ENCODE data around the gene MICU2.

MICU2 gene, protein sequence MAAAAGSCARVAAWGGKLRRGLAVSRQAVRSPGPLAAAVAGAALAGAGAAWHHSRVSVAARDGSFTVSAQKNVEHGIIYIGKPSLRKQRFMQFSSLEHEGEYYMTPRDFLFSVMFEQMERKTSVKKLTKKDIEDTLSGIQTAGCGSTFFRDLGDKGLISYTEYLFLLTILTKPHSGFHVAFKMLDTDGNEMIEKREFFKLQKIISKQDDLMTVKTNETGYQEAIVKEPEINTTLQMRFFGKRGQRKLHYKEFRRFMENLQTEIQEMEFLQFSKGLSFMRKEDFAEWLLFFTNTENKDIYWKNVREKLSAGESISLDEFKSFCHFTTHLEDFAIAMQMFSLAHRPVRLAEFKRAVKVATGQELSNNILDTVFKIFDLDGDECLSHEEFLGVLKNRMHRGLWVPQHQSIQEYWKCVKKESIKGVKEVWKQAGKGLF

DNA sequence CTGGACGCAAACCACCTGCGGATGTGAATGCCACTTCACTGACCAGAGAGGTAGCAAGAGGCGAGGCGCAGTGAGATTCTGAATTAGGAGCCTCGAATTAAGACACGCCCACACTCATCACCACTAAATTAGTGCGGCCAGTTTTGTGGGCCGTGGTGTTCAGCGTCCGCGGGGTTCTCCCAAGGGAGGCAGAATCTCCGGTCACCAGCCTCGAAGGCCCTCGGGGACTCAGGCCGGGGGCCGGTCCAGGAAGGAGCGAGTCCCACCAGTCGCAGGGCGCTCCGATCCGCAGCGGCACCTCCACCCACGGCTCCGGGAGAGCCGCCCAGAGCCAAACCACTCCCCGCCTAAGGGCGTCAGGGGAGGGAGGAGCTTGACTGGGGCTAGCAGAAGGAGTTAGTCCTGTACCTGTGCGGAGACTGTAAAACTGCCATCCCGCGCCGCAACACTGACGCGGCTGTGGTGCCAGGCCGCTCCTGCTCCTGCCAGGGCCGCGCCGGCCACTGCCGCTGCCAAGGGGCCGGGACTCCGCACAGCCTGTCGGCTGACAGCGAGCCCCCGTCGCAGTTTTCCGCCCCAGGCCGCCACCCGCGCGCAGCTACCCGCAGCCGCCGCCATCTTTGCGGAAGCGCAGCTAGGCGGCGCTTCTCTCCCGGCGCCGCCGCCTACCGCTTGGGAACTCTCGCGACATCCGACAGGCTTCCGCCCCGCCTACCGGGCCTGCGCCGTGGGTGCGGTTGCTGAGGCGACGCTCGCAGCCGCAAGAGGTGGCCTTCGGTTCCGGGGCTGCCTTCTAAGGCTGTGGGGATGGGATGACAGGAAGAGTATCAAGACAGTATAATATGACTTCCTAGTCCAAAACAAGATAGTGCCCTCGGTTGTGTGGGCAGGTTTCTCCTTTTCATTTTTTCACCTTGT lies at the start of gene MICU2:
Gene MICU2, minus strand, starts transcription at position 640 of the 918 bp plus-strand sequence. Its CDS starts 22 bp downstream, at position 618.
- peak within 1 kb of the TSS; percentile 86 for H3K4me3 ChIP-seq (ENCODE audit: control insufficient read depth, low read depth, low read length)
- TF ChIP-seq, protein P1, sequence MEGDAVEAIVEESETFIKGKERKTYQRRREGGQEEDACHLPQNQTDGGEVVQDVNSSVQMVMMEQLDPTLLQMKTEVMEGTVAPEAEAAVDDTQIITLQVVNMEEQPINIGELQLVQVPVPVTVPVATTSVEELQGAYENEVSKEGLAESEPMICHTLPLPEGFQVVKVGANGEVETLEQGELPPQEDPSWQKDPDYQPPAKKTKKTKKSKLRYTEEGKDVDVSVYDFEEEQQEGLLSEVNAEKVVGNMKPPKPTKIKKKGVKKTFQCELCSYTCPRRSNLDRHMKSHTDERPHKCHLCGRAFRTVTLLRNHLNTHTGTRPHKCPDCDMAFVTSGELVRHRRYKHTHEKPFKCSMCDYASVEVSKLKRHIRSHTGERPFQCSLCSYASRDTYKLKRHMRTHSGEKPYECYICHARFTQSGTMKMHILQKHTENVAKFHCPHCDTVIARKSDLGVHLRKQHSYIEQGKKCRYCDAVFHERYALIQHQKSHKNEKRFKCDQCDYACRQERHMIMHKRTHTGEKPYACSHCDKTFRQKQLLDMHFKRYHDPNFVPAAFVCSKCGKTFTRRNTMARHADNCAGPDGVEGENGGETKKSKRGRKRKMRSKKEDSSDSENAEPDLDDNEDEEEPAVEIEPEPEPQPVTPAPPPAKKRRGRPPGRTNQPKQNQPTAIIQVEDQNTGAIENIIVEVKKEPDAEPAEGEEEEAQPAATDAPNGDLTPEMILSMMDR (IDR thresholded peaks at IDR 0.05; ENCODE audit: control insufficient read depth, insufficient read depth, low read depth, low read length, missing control alignments), result no peak
- DNase-seq (ENCODE audit: low read depth), result peak; percentile 73

DNA sequence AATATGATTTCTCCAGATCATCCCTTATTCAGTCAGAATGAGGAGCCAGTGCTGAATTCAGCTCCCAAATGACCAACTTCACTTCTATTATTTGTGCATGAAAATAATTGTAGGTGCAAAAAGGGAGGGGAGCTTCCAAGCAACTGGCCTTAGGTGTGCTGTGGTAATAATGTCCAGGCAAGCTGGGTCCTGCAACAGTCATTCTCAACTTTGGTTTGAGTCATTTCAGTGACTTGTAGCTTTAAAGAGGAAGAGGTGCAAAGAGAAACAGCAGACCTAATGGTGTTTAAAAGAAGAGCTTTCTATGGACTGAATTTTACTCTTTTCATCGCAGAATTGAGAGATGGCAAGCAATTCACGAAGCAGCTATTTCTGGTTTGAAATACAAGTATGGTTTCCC lies 37.7 kb upstream of the MICU2 start:
- TF ChIP-seq, protein P1 (IDR thresholded peaks at IDR 0.05; ENCODE audit: control insufficient read depth, insufficient read depth, low read depth, low read length, missing control alignments), result no peak
- H3K4me3 ChIP-seq (ENCODE audit: control insufficient read depth, low read depth, low read length), result no peak overlapping the region
- no peak for DNase-seq (ENCODE audit: low read depth)

DNA sequence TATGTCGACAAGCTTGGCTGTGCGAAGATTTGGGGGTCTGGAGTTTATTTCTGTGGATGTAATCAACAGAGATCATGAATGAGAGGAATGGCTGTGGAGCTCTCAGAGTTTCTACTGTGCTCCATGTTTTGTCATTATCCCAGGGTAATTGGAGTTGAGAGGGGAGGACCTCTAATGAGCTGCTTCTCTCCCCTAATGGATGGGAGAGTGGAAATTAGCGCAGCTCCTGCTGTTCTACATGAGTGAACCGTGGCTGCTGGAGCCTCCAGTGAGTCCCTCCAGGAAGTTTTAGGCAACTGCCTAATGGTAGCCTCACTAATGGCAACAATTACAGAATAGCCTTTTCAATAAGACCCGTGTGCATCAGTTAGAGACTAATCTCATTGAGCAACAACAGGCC lies 35.6 kb upstream of the MICU2 start:
- no peak for DNase-seq (ENCODE audit: low read depth)
- TF ChIP-seq, protein P1 (IDR thresholded peaks at IDR 0.05; ENCODE audit: control insufficient read depth, insufficient read depth, low read depth, low read length, missing control alignments), result no peak
- no peak overlapping the region for H3K4me3 ChIP-seq (ENCODE audit: control insufficient read depth, low read depth, low read length)

DNA sequence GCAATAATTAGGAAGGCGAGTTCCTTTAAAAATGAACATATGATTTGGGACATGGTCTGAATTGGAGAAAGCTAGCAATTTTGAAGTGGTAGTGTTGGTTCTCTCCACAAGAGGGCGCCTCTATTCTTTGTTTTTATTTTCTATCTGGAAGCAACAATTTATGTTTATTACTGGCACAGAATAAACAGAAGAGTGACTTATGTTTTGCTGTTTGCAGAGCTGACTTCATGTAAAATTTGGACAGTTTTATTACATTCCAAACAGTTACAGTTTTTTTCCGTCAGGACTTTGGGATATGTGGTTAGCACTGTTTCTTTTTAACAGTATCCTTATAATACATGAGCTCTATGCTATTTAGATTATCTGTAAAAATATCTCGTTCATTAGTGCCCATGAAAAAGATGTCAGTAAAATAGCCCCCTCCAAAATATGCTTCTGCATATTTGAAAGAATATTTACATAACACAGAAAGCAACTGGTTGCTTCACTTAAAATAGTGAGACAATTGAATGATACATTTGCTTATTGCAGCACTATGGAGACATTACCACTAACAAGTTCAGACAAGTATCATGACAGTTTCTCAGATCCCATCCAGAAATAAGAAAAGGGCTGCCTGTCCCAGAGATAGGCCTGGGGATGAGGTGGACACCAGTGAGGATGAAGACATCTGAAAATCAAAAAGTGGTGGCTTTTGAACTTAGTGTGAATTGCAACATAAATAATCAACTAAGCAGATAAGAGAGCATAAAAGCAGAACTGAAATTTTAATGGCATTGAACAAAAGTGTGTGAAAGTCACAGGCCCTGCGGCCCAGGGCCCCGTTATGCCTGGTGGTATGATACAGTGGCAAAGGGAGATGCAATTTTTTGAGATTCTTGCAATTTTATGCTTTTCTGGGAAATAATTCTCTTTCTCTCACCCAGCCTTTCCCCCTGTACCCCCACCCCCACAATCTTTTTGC lies 34.6 kb upstream of the MICU2 start:
- no peak for DNase-seq (ENCODE audit: low read depth)
- H3K4me3 ChIP-seq (ENCODE audit: control insufficient read depth, low read depth, low read length), result no peak overlapping the region
- TF ChIP-seq, protein P1 (IDR thresholded peaks at IDR 0.05; ENCODE audit: control insufficient read depth, insufficient read depth, low read depth, low read length, missing control alignments), result peak; percentile 60

DNA sequence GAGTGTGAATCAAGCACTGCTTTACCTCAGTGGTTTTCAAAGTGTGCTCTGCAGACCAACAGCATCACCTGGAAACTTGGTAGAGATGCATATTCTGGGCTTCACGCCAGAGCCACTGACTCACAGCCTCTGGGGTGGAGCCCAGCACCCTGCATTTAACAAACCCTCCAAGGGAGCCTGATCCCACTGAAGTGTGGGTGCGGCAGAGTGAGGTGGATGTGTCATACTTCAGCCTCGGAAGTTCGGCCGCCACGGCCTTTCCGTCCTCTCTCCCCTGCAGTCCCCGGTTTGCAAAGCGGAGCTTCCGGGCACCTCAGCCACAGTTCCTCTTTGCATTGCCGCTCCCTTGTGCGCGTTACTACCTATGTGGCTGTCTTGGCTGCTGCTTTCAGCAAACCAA lies 33.3 kb upstream of the MICU2 start:
- TF ChIP-seq, protein P1 (IDR thresholded peaks at IDR 0.05; ENCODE audit: control insufficient read depth, insufficient read depth, low read depth, low read length, missing control alignments), result no peak
- no peak for DNase-seq (ENCODE audit: low read depth)
- H3K4me3 ChIP-seq (ENCODE audit: control insufficient read depth, low read depth, low read length), result no peak overlapping the region

DNA sequence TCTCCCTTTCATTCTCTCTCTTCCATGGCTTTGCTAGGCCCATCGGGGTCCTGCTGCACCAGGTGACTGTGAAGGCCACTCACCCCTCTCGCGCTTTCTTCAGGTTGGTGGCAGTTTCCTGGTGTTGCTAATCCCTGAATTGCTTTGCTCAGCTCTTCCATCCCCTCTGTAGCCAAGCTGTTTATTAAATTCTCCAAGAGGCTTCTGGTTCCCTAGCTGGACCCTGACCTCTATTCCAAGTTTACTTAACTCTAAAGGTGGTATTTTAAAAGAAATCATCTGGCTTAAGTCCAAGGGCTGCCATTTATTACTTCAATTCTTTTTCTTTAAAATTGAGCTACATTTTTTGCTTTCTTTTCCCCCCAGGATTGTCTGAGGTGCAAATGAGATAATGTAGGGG lies 32.7 kb upstream of the MICU2 start:
- TF ChIP-seq, protein P1 (IDR thresholded peaks at IDR 0.05; ENCODE audit: control insufficient read depth, insufficient read depth, low read depth, low read length, missing control alignments), result no peak
- no peak for DNase-seq (ENCODE audit: low read depth)

More for the DNA sequence above, 32.7 kb upstream of the MICU2 start:
- no peak overlapping the region for H3K4me3 ChIP-seq (ENCODE audit: control insufficient read depth, low read depth, low read length)

All from AG09309 (cell line).